Renal cortex interstitium (tissue), 11 donors: ENCODE results near the gene CCDC85C. TPM values are rescaled to one million over a fixed set of nuclear protein-coding genes. Genes with fewer than 3 reads are reported as not detected.

ENCODE experiments used
- DNase-seq, 11 donors: peaks; one replicate each; pipeline ENCODE4 v3.0.0-alpha.2; 2013; ENCODE audit warnings: low read depth in 9 of 11, low spot score in 4 of 11; ENCODE audit errors: extremely low read depth in 1 of 11
- polyA plus RNA-seq, 3 donors: library from polyadenylated mRNA; unstranded; fragments of 120-200 nt; gene quantifications; one replicate each; pipeline ENCODE4 v1.2.1, GENCODE V29; 2013; ENCODE audit not compliant: insufficient read length in 3 of 3

Gene CCDC85C
- polyA plus RNA-seq, 3 donors: 22.9 to 32.9 (median 28.3) TPM

DNA sequence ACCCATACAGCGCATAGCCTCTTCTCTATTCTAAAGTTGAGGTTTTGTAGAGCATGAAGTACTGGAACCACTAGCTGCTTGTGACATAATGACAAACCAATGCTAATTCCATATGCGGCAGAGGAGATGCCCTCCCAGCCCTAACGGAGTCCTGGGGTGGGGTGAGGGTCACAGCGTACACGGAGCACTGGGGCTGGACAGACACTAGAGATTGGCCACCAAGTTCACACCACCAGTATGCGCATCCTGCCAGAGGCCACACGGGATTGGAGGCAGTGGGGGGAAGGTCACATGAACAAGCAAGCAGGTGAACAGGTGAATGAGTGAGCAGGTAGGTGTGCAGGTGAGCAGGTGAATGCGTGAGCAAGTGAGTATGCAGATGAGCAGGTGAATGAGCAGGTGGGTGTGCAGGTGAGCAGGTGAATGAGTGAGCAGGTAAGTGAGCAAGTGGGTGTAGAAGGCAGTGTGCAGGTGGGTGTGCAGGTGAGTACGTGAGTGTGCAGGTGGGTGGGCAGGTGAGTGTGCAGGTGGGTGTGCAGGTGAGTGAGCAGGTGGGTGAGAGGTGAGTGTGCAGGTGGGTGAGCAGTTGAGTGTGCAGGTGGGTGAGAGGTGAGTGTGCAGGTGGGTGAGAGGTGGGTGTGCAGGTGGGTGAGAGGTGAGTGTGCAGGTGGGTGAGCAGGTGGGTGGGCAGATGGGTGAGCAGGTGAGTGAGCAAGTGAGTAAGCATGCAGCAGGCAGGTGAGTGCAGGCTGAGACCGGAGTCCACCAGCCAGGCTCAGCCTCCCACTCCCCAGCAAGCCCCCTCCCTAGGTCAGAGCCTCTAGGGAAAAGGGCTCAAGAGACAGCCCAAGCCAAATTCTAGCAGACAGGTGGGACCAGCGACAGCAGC is 52.7 kb downstream of the CCDC85C start:
- no peak for DNase-seq

DNA sequence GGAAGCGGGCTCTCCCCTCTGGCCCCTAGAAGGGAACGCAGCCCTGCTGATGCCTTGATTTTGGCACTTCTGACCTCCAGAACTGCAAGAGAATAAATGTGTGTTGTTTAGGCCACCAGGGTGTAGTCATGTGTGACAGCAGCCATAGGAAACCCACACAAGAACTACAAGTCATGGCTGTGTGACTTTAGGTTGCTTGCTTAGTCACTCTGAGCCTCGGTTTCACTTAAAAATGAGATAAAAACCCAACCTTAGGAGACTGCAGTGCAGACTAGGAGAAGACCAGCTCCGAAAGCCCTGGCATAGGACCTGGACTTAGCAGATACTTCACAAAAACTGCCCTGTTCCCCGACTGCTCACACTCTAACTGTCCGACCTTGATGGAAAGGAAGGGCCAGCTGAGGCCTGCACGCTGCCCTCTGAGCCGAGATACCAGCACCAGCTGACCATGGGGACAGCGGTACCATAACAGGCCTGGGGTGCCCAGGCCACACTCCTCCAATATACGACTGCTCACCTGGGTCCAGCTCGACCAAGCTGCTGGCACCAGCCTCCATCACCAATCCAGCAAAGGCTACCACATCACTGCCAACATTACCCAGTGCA is 53.5 kb downstream of the CCDC85C start:
- no peak for DNase-seq

DNA sequence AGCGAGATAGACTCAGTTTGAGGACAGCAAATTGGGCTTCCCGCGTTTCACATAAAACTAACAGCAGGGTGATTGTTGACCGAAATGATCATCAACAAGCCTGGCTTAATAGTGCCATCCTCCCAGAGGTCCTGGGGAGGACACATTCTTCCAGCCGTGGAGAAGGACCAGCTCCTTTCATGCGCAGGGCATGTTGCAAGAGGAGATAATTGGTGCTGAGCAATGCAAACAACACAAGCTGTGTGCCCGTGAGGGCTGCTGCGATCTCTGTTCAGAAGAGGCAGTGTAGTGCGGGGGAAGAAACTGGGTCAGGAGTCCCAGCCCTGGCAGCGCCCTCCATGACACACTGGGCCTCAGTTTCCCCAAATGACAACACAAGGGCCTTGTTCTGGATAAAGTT is 54.3 kb downstream of the CCDC85C start:
- no peak for DNase-seq

DNA sequence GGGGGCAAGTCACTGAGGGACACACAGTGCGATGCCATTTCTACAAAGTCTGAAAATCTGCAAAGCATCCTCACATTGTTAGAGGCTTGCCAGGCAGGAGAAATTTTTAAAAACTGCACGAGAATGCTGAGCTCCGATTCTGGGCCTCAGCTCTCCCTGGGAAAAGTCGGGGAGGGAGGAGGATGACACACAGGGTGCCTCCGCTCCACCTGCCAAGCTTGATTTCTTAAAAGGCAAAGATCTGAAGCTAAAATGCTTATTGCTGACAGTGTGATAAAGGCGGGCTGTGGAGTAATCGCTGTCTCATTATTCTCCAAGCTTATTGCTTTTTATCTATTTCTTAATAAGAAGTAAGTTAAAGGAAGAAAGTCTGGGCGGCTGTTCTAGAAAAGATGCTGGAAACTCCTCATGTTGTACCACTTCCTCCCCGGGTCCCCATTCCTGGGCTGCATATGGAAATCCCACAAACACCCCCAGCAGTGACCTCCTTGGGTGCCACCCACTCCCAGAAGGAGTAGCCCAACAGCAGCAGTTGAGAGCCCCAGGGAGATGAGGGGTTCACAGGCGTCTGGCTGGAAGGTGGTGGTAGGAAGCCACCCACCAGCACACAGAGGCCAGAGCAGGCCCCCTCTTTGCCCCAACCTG is 55.0 kb downstream of the CCDC85C start:
- no peak for DNase-seq

DNA sequence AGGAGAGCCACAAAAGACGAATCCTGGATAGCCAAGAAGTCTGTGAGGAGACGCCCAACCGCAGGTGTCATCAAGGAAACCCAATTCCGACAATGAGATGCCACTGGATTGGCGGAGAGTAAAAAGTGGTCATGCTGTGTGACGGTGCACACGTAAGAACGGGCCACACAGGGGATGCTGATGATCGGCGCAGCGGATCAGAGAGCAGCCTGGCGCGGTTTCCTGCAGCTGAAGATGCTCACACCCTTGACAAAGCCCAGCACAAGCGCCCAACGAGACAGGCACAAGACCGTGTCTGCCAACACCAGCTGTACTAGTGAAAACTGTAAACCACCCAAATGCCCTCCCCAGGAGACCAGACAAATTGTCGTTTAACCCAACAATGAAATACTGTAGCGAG is 55.8 kb downstream of the CCDC85C start:
- no peak for DNase-seq

DNA sequence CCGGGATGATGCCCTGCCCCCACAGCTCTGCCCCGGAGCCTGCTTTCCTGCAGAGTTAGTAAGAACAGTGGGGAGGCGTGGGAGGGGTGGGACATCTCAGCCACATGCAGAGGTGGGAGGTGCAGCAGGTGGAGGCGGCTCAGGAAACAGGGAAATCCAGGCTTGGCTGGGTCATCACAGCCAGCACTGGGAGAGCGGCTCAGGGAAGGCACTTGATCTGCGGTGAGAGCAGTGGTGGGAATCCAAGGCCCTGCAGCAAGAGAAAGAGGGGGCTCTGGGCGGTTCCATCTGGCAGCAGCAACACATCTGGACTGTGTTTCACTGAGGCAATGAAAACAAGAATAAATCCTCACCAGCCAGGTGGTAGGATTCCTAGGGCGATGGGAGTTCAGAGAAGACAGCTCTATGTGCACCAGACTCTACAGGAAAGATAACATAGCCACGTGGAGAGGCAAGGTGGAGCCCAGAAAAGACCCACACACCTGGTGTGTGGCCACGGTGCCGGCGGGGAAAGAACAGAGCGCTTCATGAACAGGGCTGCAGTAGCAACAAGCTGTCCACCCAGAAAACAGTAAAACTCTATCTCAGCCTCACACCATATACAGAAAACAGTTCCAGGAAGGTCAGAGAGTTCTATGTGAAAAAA is 57.6 kb downstream of the CCDC85C start:
- peak in 2 of 11 donors; percentile 40 to 54 for DNase-seq

DNA sequence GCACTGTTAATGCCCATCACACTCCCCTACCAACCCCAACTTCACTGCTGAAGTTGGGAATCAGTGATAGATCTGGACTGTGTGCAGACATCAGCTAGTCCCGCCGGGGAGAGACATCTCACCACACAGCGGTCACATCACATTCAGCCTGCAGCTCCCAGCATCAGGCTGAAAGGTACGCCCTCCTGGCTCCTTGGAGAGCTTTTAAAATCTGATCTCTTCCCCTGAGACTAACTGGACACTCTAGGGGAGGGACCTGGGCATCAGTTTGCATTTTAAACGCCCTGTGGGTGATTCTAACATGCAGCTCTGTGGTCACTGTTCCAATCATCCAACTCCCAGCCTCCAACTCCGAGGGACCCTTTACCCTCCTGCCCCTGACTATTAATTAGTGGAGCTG is 58.4 kb downstream of the CCDC85C start:
- no peak for DNase-seq

DNA sequence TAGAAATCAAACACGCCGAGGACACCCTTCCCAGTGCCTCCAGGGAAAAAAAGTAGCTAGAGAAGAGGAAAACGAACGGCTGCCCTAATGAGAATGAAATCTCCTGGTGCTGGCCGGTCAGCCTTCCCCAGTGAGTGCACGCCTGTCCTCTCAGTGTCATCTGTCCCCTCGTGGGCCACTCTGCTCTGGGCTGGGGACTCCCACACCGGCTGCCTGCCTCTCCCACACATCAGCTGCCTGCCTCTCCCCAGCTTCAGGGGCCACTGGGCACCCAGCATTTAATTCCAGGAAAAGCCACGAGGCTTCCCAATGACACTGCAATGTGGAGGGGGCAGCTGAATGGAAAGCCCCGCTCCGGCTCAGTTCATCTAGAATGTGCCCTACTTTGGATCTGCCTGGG is 59.0 kb downstream of the CCDC85C start:
- DNase-seq: no peak

DNA sequence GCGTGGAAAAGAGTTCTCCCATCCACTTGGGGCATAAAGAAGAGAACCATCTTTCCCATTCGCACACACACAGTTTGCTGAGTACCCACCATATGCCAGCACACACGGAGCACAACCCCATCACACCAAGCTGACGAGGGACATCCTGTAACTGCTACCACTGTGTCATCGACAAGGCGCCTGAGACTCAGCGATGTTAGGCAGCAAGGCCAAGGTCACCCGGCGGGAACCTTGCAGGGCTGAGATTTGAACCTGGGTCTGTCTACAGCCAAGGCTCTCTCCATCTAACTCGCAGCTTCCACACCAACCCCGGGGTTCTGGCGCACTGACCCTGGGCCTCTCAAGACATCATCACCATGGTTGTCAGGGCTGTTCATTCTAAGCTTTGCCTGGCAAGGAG is 60.0 kb downstream of the CCDC85C start:
- no peak for DNase-seq

DNA sequence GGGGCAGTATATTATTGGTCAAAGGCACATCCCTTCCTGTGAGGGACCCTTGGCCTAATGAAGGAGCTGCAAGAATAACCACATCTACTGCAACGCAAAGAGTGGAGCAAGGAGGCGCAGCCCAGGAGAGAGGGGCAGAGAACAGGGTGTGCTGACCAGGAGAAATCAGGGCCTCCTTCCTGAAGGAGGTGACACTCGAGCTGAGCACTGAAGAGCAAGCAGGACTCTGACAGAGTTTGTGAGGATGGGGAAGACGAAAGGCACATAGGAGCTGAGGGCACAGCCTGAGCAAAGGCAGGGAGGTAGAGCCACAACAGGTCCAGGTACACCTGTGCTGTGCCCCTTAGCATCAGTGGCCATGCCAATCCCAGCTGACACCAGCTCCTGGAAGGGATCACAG is 60.6 kb downstream of the CCDC85C start:
- DNase-seq: no peak

DNA sequence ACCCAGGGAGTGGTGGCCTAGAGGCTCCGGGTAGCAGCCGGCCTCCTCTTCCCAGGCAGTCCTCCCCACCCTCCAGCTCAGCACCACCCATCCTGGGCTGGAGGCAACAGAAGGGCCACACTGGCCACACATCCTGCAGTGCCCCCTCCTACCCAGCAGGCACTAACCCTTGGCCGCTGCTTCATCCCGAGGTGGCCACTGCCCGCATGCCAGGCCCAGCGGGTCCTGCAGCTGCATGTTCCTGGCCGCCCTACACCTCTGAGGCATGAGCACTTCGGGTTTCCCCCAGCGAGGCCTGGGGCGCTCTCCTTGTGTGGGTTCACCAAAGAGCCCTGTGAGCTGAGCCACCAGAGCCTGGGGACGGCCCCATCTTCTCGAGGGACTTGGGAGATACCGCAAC is 61.4 kb downstream of the CCDC85C start:
- no peak for DNase-seq

DNA sequence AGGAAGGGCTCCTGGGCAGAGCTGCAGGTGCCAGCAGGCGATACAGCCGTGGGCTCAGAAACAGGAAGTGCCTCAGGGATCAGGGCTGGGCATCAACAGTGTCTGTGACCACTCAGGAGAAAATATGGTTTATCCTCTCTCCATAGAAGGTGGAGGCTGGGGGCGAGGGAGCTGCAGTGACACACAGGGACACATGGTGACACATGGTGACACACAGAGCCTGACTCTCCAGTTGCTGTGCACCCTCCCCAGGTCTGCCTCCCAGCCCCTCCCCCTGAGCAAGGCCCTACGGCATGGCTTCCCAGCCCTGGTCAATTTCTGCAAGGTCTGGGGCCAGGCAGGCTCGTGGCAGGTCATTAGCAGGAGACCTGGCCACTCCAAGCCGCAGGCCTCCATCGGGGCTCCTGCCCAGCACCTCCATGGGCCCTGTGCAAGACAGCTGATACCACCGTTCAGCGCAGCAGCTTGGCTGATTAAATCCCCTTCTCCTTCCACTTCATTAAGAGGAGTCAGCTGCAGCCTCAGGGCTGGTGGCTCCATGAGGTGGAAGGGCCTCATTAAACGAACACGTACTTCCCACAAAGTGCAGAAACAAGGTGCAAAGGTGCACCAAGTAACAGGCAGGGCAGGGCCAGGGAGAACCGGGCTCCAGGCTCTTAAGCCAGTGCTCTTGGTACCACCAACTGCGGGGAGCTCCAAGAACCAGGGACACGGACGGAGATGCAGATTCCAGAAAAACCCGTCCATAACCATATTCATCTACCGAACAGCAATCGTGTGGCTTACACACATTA is 62.1 kb downstream of the CCDC85C start:
- DNase-seq: no peak

DNA sequence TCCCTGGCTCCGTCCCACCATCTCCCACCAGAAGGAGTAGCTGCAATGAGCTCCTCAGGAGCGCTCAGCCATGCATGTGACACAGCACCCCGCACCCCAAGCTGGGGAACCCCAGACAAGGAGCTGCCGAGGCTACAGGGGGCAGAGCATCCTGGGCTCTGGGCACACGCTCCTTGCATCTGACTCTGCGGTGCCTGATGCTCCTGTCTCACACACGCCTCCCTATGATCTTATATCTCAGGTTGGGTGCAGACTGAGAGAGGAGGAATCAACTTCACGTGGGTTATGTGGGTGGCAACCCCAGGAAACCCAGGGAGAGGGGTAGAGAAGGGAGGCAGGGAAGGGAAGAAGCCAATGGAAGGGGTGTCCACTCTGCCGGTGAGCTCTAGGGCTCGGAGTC is 62.8 kb downstream of the CCDC85C start:
- no peak for DNase-seq

DNA sequence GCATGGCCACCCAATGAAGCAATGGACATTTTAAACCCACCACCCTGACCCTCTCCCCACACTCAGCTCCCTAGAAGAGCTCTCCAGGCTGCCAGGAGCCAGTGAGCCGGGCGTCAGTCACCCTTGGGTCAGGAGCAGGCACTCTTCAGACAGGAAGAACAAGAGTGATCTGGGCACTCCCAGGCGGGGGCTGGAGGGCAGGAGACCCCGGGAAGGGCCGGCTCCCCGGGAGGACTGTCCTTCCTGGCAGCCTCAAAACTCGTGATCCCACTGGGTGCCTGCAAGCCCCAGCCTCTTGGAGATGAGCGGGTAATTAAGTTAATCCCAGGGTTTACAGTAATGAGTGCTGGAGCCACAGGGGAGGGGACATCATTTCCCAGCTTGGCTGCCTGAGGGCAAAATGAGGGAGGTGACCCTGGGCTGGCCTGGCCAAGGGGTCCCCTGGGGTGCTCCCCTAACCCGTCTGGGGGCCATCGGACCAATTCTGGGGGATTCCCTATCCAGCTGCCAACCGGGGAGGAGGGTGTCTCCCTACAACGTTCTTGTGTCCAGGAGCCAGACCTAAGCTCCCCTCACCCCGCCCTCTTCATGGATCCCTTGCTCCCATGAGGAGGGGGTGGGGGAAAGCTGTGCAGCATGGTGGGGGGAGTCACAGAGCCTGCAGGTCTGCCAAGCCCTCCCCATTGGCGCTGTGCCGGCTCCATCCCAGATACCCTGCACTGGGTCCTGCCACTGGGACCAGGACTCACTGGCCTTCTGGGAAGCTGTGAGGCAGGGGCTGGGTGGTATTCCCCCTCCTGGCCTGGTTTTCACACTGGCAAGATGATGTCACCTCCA is 63.6 kb downstream of the CCDC85C start:
- DNase-seq: no peak

DNA sequence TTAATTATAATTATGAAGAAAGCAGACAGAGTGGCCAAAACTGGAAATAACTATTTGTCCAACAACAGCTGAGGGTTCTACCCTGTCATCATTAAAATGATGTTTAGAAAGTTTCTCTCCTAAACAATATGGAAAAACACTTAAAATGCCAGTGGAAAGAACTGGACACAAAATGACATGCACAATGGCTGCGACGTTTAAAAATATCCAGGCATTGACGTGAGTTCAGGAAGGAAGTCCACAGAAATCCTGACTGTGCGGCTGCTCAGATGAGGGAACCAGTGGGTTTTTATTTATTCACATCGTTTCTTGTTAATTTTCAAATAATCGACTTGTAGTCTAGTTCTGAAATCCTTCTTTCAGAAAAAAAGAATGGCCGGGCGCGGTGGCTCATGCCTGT is 64.5 kb downstream of the CCDC85C start:
- no peak for DNase-seq

DNA sequence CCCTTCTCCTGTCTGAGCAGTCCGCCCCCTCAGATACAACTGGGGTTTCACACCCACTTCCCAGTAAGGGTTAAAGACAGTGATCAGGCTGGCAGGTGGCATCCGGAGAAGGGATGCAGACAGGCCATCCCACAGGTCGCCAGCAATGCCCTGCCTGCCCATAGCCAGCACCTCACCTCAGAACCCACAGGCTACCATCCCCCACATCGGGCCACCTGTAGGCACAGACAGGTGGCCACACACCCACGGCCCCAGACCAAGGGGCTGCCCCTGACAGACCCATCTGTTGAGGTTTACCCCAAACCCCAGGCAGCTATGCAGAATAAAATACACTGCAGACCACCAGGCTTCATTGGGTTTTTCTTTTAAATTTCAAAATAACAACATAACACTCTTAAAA is 65.3 kb downstream of the CCDC85C start:
- DNase-seq: no peak

DNA sequence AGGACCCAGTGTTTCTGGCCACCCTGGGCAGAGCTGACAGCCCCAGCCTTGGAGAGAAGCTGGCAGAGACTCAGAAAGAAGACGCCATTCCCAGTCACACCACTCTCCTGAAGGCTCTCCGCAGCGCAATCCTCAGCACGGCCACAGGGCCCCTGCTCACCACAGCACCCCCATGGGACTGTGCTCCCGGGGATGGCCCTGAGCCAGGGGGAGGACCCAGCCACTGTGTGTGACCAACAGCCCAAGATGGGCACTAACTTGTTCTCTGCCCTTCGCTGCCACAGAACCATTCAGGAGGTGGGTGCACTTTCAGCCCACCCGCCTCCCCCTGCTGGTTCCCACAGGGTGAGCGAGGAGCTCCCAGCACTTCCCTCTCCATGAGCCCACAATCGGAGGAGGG is 65.7 kb downstream of the CCDC85C start:
- no peak for DNase-seq

DNA sequence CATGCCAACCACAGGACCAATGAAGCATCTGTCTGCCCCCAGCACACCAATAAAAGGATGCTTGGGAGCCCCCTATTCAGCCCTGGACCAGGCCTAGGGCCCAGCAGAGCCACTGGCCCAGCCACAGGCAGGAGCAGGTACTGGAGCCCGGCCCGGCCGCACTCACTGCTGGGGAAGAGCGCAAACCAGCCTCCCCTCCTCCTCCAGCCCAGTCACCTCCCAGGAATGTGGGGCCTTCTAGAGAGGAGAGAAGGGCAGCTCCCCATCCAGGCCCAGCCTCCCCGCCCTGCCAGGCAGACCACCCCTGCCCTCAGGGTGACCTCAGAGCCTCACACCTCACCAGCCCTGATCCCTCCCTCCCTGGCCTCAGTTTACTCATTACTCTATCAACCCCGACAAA is 66.6 kb downstream of the CCDC85C start:
- no peak for DNase-seq
